Activated CD8-positive, alpha-beta T cell treated with anti-CD3 and anti-CD28 coated beads, Interleukin-2, amount 10 ng/mL, durations not matched to agents 7 days and 5 days (primary cell): Measurements from ENCODE around the gene ACAD9. TPM values are rescaled to one million over a fixed set of nuclear protein-coding genes. Genes with fewer than 3 reads are reported as not detected.
"Not testable (repeated sequence)": the region's sequence is repeated elsewhere in the genome, so short reads cannot be mapped to it uniquely, and the experiment has no call there.

Experiments used
- ATAC-seq: fragments of 150-1000 bp; cut with Tn5 transposase; one replicate; pipeline ENCODE4 v1.10.0; 2021; ENCODE audit warnings: moderate library complexity
- CTCF ChIA-PET: fragments of 350-600 bp; sonication (Branson Sonifier 250); formaldehyde crosslinking; loops from one replicate; lab custom pipeline; 2021; ENCODE audit warnings: antibody characterized with exemption; lab: Charles Lee
- POLR2A ChIA-PET: fragments of 350-600 bp; sonication (Branson Sonifier 250); formaldehyde crosslinking; loops from one replicate; lab custom pipeline; 2021; ENCODE audit warnings: antibody characterized with exemption; lab: Charles Lee
- DNase-seq: peaks from one replicate; pipeline ENCODE4 v3.0.0-alpha.2; 2020
- H3K27ac Mint-ChIP-seq: one replicate; pipeline ENCODE4 v1.8.0; 2021; ENCODE audit warnings: mild to moderate bottlenecking, mixed read lengths
- H3K27me3 Mint-ChIP-seq: one replicate; pipeline ENCODE4 v1.8.0; 2021; ENCODE audit warnings: low read depth, mixed read lengths
- H3K36me3 Mint-ChIP-seq: one replicate; pipeline ENCODE4 v1.8.0; 2021; ENCODE audit warnings: low read depth, mixed read lengths
- H3K4me1 Mint-ChIP-seq: one replicate; pipeline ENCODE4 v1.8.0; 2021; ENCODE audit warnings: low read depth, mixed read lengths
- H3K4me3 Mint-ChIP-seq: one replicate; pipeline ENCODE4 v1.8.0; 2021; ENCODE audit warnings: mild to moderate bottlenecking, mixed read lengths
- H3K9me3 Mint-ChIP-seq: one replicate; pipeline ENCODE4 v1.8.0; 2022; ENCODE audit warnings: mixed read lengths; ENCODE audit not compliant: insufficient read depth
- total RNA-seq, 2 experiments: library from RNA; stranded (reverse); gene quantifications; one replicate each; pipeline ENCODE4 v1.2.3, GENCODE V29; 2021

Gene ACAD9
- total RNA-seq, 2 experiments from 2014 or later: 61.3 to 68.3 TPM

DNA sequence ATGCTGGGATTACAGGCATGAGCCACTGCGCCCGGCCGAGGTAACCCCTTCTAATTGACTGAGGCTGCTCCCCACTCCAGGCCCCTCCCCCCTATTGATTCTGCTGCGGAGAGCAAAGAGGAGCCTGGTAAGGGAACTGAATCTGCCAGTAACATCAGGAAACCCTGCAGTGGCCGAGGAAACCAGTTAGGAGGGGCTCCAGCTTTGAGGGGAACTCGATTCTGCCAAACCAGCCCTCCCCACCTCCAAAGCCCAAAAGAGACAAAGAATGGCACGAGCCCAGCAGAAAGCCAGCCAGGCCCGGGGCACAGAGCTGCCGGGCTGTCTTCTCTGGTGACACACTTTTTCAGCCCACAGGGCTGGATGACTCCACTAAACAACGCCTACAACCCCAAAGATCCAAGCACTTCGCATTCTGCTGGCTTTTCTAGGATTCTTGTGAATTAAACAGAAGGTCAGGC is 15.0 kb upstream of the ACAD9 start:
- POLR2A ChIA-PET: interaction anchor here (0.7 kb wide), 1 partner anchor 14 kb away, joined by 3 read pairs; no protein-coding TSS in a partner anchor
- Mint-ChIP-seq H3K27me3 (no peaks in the 10 kb centered on the region), H3K4me1 (peaks cover 1% of the 10 kb centered on the region), H3K27ac (no peak overlapping the region), H3K9me3 (peaks cover 18% of the 10 kb centered on the region), H3K36me3 (peaks cover 19% of the 10 kb centered on the region), H3K4me3 (no peak overlapping the region)
- ATAC-seq: no peak
- CTCF ChIA-PET: interaction anchor here (1.9 kb wide), 1 partner anchor 11 kb away, joined by 6 read pairs; no protein-coding TSS in a partner anchor
- no peak for DNase-seq

DNA sequence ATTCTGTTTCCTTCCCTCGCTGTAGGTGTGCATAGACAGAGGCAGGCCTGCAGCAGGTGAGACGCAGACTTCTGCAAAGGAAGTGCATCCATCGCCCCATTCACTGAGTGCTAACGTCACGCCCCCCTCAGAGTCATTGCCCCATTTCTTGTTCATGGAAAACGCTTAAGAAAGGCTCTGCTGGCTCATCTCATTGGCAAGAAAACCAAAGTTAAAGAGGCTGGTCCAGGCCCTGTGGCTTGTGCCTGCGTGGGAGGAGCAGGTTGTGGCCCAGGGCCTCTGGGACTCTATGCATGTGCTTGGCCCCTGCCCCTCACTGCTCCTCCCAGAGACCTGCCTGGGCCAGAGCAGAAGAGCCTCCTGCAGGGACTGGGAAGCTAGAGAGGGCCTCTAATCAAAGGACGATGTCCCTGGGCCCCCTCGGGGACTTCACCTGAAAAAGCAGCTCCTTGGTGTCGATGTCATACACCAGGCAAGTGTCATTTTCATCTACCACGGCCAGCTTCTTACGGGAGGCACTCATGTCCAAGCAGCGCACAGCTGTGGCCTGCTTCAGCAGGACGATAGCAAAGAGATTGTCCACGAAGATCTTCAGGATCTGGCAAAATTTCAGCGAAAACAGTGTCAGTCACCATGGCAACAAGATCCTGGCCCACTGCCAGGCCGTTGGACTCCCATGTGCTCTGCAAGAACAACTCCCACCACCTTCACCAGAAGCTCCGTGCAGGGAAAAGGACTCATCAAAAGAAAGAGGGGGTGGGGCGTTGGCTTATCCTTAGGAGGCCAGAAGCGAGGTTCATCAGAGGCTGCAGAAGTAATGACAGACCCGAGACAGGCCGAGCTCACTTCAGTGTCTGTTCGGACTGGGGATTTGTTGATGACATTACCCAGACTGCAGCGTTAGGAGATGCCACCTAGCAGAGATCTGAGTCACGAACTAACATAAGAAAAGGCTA is 14.3 kb upstream of the ACAD9 start:
- not testable (repeated sequence) for H3K27me3 Mint-ChIP-seq, ATAC-seq, H3K4me1 Mint-ChIP-seq, DNase-seq, H3K4me3 Mint-ChIP-seq, H3K27ac Mint-ChIP-seq
- Mint-ChIP-seq H3K9me3 (peaks cover 16% of the 10 kb centered on the region), H3K36me3 (peaks cover 12% of the 10 kb centered on the region)
- CTCF ChIA-PET: interaction anchor here (1.5 to 1.9 kb wide), 3 partner anchors 10 to 188 kb away, joined by 3 to 6 read pairs (median 5); no protein-coding TSS in a partner anchor
- POLR2A ChIA-PET: interaction anchor here (0.7 kb wide), 1 partner anchor 13 kb away, joined by 3 read pairs; no protein-coding TSS in a partner anchor

DNA sequence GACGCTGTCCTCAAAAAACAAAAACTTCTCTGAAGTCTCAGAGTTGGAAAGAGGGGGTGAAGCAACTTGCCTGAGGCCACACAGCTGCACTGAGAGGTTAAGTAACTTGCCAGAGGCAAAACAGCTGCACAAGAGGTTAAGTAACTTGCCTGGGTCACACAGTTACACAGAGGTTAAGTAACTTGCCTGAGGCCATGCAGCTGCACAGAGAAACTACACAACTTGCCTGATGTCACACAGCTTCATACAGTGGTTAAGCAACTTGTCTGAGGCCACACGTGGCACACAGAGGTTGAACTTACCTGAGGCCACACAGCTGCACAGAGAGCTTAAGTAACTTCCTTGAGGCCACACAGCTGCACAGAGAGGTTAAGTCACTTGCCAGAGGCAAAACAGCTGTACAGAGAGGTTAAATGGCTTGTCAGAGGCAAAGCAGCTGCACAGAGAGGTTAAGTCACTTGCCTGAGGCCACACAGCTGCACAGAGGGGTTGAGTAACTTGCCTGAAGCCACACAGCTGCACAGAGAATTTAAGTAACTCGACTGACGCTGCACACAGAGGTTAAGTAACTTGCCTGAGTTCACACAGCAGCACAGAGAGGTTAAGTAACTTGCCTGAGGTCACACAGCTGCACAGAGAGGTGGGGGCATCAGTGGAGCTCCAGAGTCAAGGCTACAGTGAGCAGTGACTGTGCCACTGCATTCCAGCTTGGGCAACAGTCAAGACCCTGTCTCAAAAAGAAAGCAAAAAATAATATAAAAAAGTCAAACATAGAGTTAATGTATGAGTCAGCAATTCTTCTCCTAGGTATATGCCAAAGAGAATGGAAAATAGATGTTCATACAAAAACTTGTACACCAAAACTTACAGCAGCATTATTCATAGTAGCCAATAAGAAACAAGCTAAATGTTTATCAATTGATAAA is 12.0 kb upstream of the ACAD9 start:
- Mint-ChIP-seq H3K9me3 (no peaks in the 10 kb centered on the region), H3K27ac (no peak overlapping the region), H3K4me3 (no peak overlapping the region), H3K27me3 (no peaks in the 10 kb centered on the region), H3K4me1 (peaks cover 1% of the 10 kb centered on the region), H3K36me3 (no peaks in the 10 kb centered on the region)
- ChIA-PET CTCF (interaction anchor here (1.0 to 1.8 kb wide), 8 partner anchors 8 to 186 kb away, joined by 3 to 11 read pairs (median 3); partner anchors contain the start of gene ACAD9), POLR2A (interaction anchor here (0.8 kb wide), 1 partner anchor 11 kb away, joined by 4 read pairs; no protein-coding TSS in a partner anchor)
- DNase-seq: no peak
- ATAC-seq: no peak

DNA sequence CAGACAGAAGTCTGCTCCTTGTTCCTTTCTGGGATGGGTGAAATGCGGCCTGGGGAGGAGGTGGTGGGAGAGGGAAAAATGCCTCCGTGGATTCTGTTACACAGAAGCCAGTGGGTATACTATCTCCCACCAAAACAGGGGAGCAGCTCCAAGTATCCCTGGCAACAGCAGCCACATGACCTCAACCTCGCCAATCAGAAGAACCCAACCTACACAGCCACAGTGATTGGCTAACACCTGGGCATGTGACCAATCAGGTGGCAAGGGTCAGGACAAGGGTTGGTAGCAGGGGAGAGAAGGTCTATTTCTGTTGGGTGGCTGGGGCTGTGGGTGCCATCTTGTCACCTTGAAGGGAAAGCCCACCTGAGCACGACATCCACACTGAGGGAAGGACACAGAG is 9.1 kb upstream of the ACAD9 start:
- ChIA-PET POLR2A (no interaction called here), CTCF (interaction anchor here (1.3 to 2.1 kb wide), 3 partner anchors 9 to 253 kb away, joined by 3 to 7 read pairs (median 6); partner anchors contain the start of gene ACAD9)
- H3K27me3 Mint-ChIP-seq: peaks cover 5% of the 10 kb centered on the region
- ATAC-seq (no peak), DNase-seq (no peak)
- H3K36me3 Mint-ChIP-seq: no peaks in the 10 kb centered on the region
- H3K9me3 Mint-ChIP-seq: no peaks in the 10 kb centered on the region
- peaks cover under 1% of the 10 kb centered on the region for H3K4me1 Mint-ChIP-seq
- no peak overlapping the region for H3K27ac Mint-ChIP-seq
- no peak overlapping the region for H3K4me3 Mint-ChIP-seq

DNA sequence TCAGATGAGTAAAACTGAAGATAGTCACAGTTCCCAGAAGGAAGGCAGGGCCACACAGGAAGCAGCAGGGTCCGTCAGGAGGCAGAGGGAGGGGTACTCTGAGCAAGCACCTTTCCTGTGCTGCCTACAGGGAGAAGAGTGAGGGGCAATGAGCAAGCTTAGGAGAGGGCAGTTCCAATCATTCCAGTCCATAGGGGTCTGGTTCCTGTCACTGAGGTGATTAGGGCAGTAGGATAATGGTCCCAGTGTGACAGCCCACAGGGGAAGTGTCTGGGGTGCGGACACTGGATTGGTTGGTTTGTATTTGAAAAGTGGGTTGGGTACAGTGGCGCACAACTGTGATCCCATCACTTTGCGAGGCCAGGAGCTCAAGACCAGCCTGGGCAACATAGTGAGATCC is 7.1 kb upstream of the ACAD9 start:
- Mint-ChIP-seq H3K36me3 (peaks cover under 1% of the 10 kb centered on the region), H3K4me1 (peaks cover 10% of the 10 kb centered on the region), H3K27ac (no peak overlapping the region), H3K27me3 (peaks cover 5% of the 10 kb centered on the region), H3K4me3 (no peak overlapping the region), H3K9me3 (no peaks in the 10 kb centered on the region)
- DNase-seq (no peak), ATAC-seq (no peak)
- ChIA-PET POLR2A (no interaction called here), CTCF (interaction anchor here (1.6 kb wide), 1 partner anchor 192 kb away, joined by 5 read pairs; no protein-coding TSS in a partner anchor)

DNA sequence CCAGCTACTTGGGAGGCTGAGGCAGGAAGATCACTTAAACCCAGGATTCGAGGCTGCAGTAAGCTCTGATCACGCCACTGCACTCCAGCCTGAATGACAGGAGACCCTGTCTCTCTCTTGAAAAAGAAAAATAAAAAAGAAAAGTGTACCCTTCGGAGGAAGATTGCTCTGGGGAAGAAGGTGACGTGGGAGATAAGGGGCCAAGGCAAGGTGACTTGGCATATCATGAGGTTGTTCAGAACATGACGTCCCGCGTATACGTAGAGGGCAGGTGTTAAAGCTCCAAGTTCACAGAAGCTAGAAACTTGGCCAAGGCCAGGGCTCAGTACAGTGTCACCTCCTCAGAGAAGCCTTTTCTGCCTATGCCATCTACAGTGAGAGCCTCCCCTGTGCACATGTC is 6.7 kb upstream of the ACAD9 start:
- H3K9me3 Mint-ChIP-seq: no peaks in the 10 kb centered on the region
- peaks cover 5% of the 10 kb centered on the region for H3K36me3 Mint-ChIP-seq
- CTCF ChIA-PET: interaction anchor here (1.6 kb wide), 1 partner anchor 192 kb away, joined by 5 read pairs; no protein-coding TSS in a partner anchor
- no peak for DNase-seq
- no peak for ATAC-seq
- H3K4me3 Mint-ChIP-seq: no peak overlapping the region
- peaks cover 15% of the 10 kb centered on the region for H3K4me1 Mint-ChIP-seq
- no peak overlapping the region for H3K27ac Mint-ChIP-seq
- POLR2A ChIA-PET: no interaction called here
- peaks cover 5% of the 10 kb centered on the region for H3K27me3 Mint-ChIP-seq

DNA sequence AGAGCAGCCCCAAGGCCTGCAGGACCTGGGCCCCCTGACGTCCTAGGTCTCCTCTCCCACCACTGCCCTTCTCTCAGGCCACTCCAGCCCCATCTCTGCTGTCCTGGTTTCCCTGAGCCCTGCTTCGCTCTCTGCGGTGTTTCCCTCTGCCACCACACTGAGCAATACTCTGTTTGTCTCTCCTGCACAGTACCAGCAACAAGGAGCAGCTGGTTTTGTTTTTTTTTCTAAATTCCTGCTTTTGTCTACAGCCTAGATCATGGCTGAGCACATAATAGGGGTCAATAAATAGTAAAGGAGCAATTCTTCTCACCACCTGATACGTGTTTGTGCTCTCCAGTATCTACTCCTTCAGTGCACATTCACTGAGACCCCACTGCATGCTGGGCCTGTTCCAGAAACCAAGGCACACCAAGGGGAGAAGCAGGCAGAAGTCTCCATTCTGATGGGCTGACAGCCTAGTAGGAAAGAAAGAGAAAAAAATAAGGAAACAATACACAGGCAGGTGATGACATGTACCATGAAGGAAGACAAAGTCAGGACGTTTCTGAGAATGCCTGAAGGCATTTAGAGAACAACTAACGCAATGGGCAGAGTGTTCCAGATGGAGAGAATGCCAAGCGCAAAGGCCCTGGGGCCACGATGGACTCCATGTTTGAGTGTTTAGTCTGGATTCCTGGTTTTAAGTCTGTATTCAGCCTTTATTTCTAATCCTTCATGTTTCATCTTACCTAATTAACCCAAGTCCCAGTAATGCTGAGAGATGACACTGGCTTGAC is 6.0 kb upstream of the ACAD9 start:
- Mint-ChIP-seq H3K36me3 (peaks cover 8% of the 10 kb centered on the region), H3K27me3 (peaks cover 5% of the 10 kb centered on the region), H3K27ac (no peak overlapping the region), H3K4me1 (peaks cover 20% of the 10 kb centered on the region), H3K9me3 (no peaks in the 10 kb centered on the region), H3K4me3 (no peak overlapping the region)
- ATAC-seq: no peak
- ChIA-PET CTCF (interaction anchor here (1.6 to 6.8 kb wide), 2 partner anchors 97 to 193 kb away, joined by 5 to 38 read pairs; no protein-coding TSS in a partner anchor), POLR2A (no interaction called here)
- DNase-seq: no peak

DNA sequence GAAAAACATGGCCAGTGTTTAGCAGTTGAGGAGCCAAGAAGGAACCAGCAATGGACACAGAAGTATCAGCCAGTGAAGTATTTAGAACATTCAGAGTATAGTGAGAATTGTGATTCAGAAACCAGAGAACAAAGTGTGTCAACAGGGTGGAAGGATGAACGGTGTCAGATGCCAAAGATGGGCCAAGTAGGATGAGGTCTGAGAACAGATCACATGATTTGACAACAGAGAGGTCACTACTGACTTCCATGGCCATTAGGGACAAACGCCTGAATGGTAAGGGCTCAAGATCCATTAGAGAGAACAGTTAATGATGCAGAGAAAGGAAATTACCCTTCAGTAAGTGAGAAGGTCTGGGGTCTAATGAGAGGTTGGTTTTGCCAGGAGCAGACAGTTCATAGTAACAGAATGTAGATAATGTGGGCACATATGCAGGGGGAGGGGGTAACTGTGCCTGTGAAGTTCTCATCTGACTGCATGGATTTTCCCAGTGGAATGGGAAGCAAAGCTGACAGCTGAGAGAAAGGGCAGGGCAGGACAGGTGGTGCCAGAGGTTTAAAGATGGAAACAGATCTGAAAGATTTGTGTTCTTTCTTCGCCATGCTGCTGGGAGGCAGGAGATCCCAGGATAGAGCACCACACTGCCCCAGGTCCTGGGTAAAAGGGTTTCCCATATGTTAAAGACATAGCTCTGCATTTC is 4.8 kb upstream of the ACAD9 start:
- DNase-seq (no peak), ATAC-seq (no peak)
- no peaks in the 10 kb centered on the region for H3K9me3 Mint-ChIP-seq
- H3K4me3 Mint-ChIP-seq: no peak overlapping the region
- CTCF ChIA-PET: interaction anchor here (0.7 to 7.0 kb wide), 16 partner anchors 8 to 512 kb away, joined by 3 to 75 read pairs (median 5); no protein-coding TSS in a partner anchor
- H3K36me3 Mint-ChIP-seq: peaks cover 8% of the 10 kb centered on the region
- POLR2A ChIA-PET: interaction anchor here (0.6 to 1.6 kb wide), 3 partner anchors 48 to 441 kb away, joined by 4 to 6 read pairs (median 4); a partner anchor contains a TSS
- no peak overlapping the region for H3K27ac Mint-ChIP-seq
- H3K4me1 Mint-ChIP-seq: peaks cover 20% of the 10 kb centered on the region
- peaks cover 5% of the 10 kb centered on the region for H3K27me3 Mint-ChIP-seq

DNA sequence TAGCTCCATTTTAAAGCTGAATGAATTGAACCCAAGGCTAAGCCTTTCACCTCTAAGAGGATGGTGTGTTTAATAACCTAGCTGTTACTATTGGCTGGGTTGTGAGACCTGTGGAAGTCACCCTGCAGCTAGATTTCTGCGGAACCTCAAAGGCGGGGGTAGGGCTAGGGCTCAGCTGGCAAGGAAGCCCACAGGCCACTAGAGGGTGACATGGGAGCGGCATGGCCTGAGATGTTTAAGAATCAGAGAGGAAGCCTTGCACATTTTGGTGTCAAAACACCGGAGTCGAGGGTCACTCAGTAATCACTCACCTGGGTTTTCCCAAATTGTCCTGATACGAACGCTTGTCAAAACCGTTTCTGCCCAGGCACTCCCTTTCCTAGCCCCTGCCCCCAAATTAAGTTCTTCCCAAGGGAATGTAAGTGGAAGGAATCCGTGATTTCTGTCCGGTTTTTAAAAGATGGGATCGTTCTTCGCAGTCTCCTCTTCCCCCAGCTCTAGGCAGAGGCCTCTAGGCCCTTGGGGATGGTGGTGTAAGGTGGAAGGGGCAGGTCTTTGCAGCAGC is 3.8 kb upstream of the ACAD9 start:
- peaks cover 5% of the 10 kb centered on the region for H3K27me3 Mint-ChIP-seq
- peak; percentile 51 for ATAC-seq
- peaks cover 8% of the 10 kb centered on the region for H3K36me3 Mint-ChIP-seq
- CTCF ChIA-PET: interaction anchor here (0.6 to 7.0 kb wide), 28 partner anchors 8 to 1213 kb away, joined by 3 to 75 read pairs (median 4); partner anchors contain the start of gene COPG1
- POLR2A ChIA-PET: interaction anchor here (0.6 to 1.6 kb wide), 4 partner anchors 47 to 440 kb away, joined by 3 to 6 read pairs (median 4); a partner anchor contains a TSS
- peak; percentile 83 for DNase-seq
- no peaks in the 10 kb centered on the region for H3K9me3 Mint-ChIP-seq
- H3K27ac Mint-ChIP-seq: no peak overlapping the region
- H3K4me1 Mint-ChIP-seq: peaks cover 26% of the 10 kb centered on the region
- no peak overlapping the region for H3K4me3 Mint-ChIP-seq
